Stimulated activated CD4-positive, alpha-beta T cell treated with anti-CD3 and anti-CD28 coated beads, Interleukin-1b, Interleukin-23, amount 100 ng/mL, for 24 hours (primary cell): ENCODE measurements around the gene HS3ST3A1.

Source experiments
- DNase-seq, 4 experiments: peaks; one replicate each; pipeline ENCODE4 v3.0.0-alpha.2; 2020; ENCODE audit warnings: low read depth in 4 of 4, low spot score in 1 of 4

Gene HS3ST3A1

DNA sequence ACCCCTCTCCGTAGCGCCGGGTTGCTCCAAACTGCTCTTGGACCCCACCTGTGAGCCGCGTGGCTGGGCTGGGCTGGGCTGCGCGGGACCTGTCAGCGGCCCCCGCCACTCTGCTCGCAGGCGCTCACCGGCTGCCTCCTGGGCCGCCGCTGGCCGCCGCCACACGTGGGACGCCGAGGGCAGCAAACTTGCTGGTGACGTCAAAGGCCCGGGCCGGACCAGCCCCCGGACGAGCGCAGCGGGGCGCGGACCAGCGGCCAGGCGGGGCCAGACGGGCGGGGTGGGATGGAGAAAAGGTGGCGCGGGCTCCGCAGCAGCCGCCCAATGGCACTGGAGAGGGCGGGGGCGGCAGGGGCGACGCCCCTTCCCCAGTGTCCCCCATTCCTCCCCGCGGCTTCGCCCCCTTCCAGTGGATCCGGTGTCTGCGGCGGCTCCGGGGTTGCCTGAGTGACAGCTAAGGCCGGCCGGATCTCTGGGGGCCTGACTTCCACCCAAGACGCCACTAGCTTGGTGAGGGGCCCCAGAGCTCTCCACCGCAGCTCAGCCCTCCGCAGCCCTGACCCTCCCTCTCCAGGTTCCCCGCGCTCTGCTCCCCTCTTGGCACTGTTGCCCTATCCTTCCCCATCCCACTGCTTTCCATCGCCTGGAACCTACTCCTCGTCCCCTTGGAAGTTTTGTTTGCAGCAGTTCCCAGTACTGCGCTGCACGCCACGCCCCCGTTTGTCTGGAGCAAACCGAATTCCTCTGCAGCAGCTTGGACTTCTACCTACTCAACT, at the start of gene HS3ST3A1:
HS3ST3A1 (minus strand) TSS at position 154 of the 776 bp plus-strand sequence. CDS start 800 bp downstream, outside the sequence.
- no peak for DNase-seq

GRCh38 chr17:13650096-13650675, 48.5 kb upstream of the HS3ST3A1 start:
- no peak for DNase-seq

DNA sequence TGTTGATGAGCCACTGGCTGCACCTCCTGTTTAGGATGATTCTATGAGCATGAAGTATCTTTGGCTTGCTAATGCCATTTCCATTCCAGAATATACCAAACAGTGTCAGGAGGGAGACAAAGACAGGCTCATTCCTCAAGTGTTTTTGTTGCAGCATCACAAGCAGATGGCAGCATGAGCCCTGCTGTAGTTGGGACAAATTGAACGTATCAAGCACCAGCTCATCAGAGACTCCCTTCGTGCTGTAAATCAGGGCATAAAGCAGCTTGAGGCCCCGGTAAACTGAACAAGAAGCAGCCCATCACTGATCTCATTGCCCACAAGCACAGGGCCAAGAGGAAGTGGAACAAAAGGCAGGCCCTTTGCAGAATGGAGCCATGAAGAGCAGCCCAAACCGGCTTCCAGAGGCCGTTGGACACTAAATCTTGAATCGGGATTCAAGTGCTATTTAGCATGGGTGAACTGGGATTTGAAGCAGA, 45.9 kb upstream of the HS3ST3A1 start:
- DNase-seq, result no peak

- DNase-seq, result no peak
Observed at GRCh38 chr17:13646969-13647542, 45.3 kb upstream of the HS3ST3A1 start.

- DNase-seq, result no peak
Observed at GRCh38 chr17:13646411-13646810, 44.7 kb upstream of the HS3ST3A1 start.

GRCh38 chr17:13643180-13643579, 41.5 kb upstream of the HS3ST3A1 start:
- no peak for DNase-seq

GRCh38 chr17:13642188-13642587, 40.5 kb upstream of the HS3ST3A1 start:
- no peak for DNase-seq

DNA sequence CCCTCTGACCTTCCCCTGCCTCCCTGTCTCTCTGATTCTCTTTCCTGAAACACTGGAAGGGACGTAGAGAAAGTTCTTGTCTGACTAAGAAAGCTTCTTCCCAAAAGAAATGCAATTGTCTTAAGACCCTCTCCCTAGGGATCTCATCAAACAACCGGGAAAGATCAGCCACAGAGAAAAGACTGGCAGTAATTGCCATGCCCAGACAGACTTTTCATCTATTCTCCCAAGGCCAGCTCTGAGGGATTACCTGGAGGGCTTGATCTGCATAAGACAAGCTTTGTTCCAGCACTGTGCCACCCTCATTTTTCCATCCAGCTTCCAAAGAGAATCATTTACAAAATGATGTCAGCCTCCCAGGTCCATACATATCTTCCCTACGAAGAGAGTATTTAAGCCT, 38.8 kb upstream of the HS3ST3A1 start:
- DNase-seq, result no peak

DNA sequence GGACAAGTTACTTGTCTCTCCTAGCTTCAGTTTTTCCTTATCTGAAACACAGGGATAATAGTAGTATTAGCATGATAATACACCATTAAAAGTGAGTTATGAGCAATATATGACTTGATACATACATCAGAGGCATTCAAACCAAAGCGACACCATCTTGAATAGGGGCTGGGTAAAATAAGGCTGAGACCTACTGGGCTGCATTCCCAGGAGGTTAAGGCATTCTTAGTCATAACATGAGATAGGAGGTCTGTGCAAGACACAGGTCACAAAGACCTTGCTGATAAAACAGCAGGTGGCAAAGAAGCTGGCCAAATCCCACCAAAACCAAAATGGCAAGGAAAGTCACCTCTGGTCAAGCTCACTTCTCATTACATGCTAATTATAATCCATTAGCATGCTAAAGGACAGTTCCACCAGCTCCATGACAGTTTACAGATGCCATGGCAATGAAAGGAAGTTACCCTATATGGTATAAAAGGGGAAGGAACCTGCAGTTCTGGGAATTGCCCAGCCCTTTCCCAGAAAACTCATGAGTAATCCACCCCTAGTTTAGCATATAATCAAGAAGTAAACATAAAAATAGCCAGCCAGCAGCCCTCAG, 37.2 kb upstream of the HS3ST3A1 start:
- no peak for DNase-seq

GRCh38 chr17:13636951-13637350, 35.2 kb upstream of the HS3ST3A1 start:
- no peak for DNase-seq

- DNase-seq, result no peak
Observed at GRCh38 chr17:13635951-13636350, 34.2 kb upstream of the HS3ST3A1 start.

DNA sequence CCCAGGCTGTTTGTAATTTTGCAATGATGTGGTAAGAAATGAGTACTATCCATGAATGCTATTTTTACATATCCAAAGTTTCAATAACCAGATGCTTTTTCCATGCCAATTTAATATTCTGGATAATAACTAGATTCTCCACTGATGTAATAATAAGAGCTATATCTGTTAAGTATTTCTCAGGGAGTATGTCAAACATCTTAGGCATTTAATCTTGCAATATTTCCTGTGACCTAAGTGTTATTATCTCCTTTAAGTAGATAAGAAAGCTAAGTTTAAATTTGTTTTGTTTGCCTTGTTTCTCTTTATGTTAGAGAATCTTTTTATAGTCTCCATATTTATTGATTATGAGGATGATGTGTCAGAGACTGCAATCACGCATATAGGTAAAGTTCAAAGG, 32.3 kb upstream of the HS3ST3A1 start:
- no peak for DNase-seq

DNA sequence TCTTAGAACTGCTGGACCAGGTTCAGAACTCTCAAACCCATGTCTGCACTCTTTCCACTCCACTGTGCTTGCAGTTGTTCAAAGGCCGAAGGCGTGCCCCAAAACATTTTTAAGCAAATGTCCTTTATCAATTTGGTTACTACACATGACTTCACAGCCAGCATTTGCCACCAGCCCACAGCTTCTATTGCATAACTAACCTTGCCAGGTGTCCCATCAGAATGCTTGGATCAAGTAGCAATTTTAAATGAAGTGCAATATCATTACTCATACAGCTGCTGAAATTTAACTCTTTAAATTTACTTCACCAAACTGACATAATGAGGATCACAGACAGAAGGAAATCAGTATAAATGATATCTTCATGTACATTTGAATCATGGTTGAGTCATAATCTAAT, 29.8 kb upstream of the HS3ST3A1 start:
- DNase-seq, result no peak

DNA sequence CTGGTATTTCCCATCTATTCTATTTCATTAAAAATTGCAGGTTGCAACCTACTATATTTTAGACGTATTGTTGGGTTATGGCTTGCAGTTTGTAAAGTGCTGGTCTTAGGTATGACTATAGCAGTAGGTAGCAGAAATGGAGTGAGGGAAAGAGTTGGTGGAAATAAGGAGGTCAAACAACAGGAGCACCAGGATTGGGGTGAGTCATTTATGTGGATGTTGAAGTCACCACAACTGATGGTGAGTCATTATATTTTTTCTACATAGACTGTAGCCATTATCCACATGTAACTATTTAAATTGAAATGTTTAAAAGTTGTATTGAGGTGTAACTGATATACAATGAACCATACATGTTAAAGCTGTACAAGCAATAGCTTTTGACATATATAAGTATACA, 25.0 kb upstream of the HS3ST3A1 start:
- no peak for DNase-seq

DNA sequence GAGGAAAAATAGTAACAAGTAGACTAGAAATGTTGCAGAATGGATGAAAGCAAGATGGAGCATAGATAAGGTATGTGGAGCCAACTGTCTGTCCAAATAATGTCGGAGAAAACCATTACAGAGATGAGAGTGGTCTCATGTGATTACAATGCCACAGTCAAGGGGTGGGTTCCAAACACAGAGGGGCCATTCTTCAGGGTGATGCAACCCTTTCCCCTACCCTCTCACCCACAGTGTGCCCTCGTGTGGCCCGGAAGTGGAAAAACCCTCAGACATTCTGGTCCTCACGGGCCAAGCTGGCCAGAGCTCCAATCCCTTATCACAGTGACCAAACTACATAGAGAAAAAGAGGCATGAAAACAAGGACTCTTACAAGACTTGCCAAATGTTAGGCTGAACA, 17.7 kb upstream of the HS3ST3A1 start:
- no peak for DNase-seq

DNA sequence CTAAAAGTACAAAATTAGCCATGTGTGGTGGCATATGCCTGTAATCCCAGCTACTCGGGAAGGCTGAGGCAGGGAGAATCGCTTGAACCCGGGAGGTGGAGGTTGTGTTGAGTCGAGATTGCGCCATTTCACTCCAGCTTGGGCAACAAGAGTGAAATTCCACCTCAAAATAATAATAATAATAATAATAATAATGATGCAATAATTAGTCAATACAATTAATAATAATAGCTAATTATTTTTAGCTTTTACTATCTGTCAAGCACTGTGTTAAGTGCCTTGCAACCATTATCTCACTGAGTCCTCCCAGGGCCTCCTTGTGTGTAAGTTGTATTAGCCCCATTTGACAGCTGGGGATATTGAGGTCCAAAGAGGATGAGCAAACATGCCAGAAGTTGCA, 14.3 kb upstream of the HS3ST3A1 start:
- DNase-seq, result no peak

- DNase-seq, result no peak
Observed at GRCh38 chr17:13609941-13610340, 8.2 kb upstream of the HS3ST3A1 start.

DNA sequence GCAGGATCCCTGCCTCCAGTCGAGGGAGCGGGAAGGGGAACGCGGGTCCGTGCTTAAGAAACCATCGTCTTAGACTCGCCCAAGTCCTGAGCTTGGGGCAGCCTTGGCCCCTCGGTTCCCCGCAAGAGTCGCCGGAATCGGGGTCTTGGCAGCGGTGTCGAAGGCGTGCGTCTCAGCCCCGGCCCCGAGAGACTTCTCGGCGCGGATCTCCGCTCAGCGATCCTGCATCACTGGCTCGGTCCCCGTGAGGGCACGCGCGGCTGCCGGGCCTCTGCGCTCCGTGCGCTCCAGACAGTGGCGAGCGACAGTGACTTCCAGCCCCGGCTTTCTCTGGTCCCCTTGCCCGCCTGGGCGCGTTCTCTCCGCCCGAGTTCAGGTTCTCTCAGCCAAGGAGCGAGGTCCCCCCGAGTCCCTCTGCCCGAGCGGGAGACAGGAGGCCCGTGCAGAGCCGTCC, 380 bp downstream of the HS3ST3A1 start:
- DNase-seq, result no peak

GRCh38 chr17:13600475-13601321, 1.0 kb downstream of the HS3ST3A1 start:
- DNase-seq, result no peak

DNA sequence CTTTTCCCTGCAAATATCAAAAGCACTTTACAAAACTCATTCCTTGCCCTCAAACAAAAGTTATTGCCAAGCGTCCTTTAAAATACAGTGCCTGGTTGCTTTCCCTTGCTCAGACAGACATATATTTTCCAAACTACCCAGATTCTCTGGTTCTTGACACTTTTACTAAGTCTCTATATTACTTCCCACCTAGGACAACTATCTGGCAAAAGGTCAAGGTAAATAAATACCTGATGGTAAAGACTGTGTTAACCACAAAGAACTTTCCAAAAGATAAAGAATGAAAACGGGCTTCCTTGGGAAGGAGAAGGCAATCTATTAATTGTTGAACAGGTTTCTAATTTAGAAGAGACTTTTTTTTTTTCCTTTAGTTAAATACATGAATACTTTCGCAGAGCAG, 1.9 kb downstream of the HS3ST3A1 start:
- DNase-seq, result no peak

- DNase-seq, result no peak
Observed at GRCh38 chr17:13599168-13599577, 2.6 kb downstream of the HS3ST3A1 start.
